GM20431 (cell line): ENCODE data around the gene SHC3.

Experiments used
- in situ Hi-C: fragments of 300-500 bp; cut with MseI, MboI; formaldehyde crosslinking; loops from one replicate; pipeline ENCODE4 v1.15.0; 2020; ENCODE audit warnings: low sequenced_read_pairs; ENCODE audit not compliant: unreplicated experiment

Gene SHC3

GRCh38 chr9:88974641-88975040 is 204.0 kb downstream of the SHC3 start:
- in situ Hi-C loops, result no loop called here

- in situ Hi-C loops, result no loop called here
These were observed 205.2 kb downstream of the SHC3 start for GRCh38 chr9:88973281-88974045.

- in situ Hi-C loops, result no loop called here
These were observed 206.2 kb downstream of the SHC3 start for GRCh38 chr9:88972401-88972800.

- in situ Hi-C loops, result no loop called here
These were observed 207.3 kb downstream of the SHC3 start for GRCh38 chr9:88971131-88971960.

GRCh38 chr9:88969646-88970373 is 208.8 kb downstream of the SHC3 start:
- in situ Hi-C loops, result no loop called here

- in situ Hi-C loops, result no loop called here
These were observed 209.8 kb downstream of the SHC3 start for GRCh38 chr9:88968799-88969198.

GRCh38 chr9:88966894-88967676 is 211.5 kb downstream of the SHC3 start:
- in situ Hi-C loops, result no loop called here

GRCh38 chr9:88965473-88965872 is 213.1 kb downstream of the SHC3 start:
- in situ Hi-C loops, result no loop called here

GRCh38 chr9:88960632-88961031 is 218.0 kb downstream of the SHC3 start:
- in situ Hi-C loops, result no loop called here

- in situ Hi-C loops, result no loop called here
These were observed 218.7 kb downstream of the SHC3 start for GRCh38 chr9:88959727-88960469.

GRCh38 chr9:88957526-88957925 is 221.1 kb downstream of the SHC3 start:
- in situ Hi-C loops, result no loop called here
